Lower leg skin (tissue), 3 donors: ENCODE data around the gene ENTPD5.

Experiments used
- POLR2A ChIP-seq, 2 donors: fragments of 450-650 bp; IDR thresholded peaks; one replicate each; pipeline ENCODE4 v1.6.1; 2016 to 2017; ENCODE audit warnings: antibody characterized with exemption in 2 of 2, mild to moderate bottlenecking in 1 of 2, moderate library complexity in 1 of 2
- TF ChIP-seq, protein P1 (sequence below), 3 donors: fragments of 450-650 bp; IDR thresholded peaks; one replicate each; pipeline ENCODE4 v1.5.1; 2016; ENCODE audit warnings: antibody characterized with exemption in 3 of 3, mild to moderate bottlenecking in 3 of 3, moderate library complexity in 2 of 3

DNA sequence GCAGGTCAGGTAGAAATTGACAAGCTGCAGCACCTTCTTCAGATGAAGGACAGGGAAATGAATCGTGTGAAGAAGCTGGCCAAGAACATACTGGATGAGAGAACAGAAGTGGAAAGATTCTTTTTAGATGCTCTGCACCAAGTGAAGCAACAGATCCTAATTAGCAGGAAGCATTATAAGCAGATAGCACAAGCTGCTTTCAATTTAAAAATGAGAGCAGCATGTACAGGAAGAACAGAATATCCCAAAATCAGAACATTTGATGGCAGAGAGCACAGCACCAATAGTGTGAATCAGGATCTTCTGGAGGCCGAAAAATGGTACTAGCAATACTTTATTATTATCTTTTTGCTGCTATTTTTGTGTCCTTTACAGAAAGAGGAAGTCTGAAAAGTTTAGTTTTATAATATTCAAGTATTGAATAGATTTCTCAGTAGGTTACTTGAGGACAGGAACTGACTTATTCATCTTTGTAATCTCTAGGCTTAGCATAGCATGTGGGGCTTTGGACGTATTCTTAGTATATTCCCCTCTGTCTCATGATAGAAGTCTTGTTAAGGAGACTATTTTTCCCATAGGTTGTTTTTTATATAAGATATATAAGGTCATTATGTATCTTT, 30.9 kb upstream of the ENTPD5 start:
- TF ChIP-seq, protein P1, sequence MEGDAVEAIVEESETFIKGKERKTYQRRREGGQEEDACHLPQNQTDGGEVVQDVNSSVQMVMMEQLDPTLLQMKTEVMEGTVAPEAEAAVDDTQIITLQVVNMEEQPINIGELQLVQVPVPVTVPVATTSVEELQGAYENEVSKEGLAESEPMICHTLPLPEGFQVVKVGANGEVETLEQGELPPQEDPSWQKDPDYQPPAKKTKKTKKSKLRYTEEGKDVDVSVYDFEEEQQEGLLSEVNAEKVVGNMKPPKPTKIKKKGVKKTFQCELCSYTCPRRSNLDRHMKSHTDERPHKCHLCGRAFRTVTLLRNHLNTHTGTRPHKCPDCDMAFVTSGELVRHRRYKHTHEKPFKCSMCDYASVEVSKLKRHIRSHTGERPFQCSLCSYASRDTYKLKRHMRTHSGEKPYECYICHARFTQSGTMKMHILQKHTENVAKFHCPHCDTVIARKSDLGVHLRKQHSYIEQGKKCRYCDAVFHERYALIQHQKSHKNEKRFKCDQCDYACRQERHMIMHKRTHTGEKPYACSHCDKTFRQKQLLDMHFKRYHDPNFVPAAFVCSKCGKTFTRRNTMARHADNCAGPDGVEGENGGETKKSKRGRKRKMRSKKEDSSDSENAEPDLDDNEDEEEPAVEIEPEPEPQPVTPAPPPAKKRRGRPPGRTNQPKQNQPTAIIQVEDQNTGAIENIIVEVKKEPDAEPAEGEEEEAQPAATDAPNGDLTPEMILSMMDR (IDR thresholded peaks at IDR 0.05) = no peak
- no peak for TF ChIP-seq POLR2A (IDR thresholded peaks at IDR 0.05)
